OCI-LY1 (cell line): ENCODE measurements around the gene HAUS7.
"Not testable (repeated sequence)": the region's sequence is repeated elsewhere in the genome, so short reads cannot be mapped to it uniquely, and the experiment has no call there.

ENCODE experiments used
- H2AFZ ChIP-seq: fragments of 200-600 bp; sonication (generic), shearing (Covaris generic); 2 replicates; pipeline ENCODE4 v1.6.0; 2014; ENCODE audit warnings: antibody characterized with exemption, mild to moderate bottlenecking, low read length
- H3F3A ChIP-seq: fragments of 200-600 bp; sonication (generic), shearing (Covaris generic); 2 replicates; pipeline ENCODE4 v1.6.0; 2014; ENCODE audit warnings: mild to moderate bottlenecking, antibody characterized with exemption, low read length, moderate library complexity; ENCODE audit not compliant: insufficient read depth
- H3K27ac ChIP-seq: fragments of 200-600 bp; sonication (generic); 2 replicates; pipeline ENCODE4 v1.5.1; 2014; ENCODE audit warnings: low read length, mixed run types, mild to moderate bottlenecking, low read depth; ENCODE audit not compliant: poor library complexity, severe bottlenecking
- H3K27me3 ChIP-seq: fragments of 200-600 bp; sonication (generic); 2 replicates; pipeline ENCODE4 v1.6.0; 2014; ENCODE audit warnings: antibody characterized with exemption, mild to moderate bottlenecking, low read length, moderate library complexity; ENCODE audit not compliant: insufficient read depth
- H3K36me3 ChIP-seq: fragments of 200-600 bp; sonication (generic); 2 replicates; pipeline ENCODE4 v1.6.1; 2014; ENCODE audit warnings: mild to moderate bottlenecking, antibody characterized with exemption, low read length, moderate library complexity, mixed read lengths; ENCODE audit not compliant: insufficient read depth
- H3K4me1 ChIP-seq: fragments of 200-600 bp; sonication (generic); 2 replicates; pipeline ENCODE4 v1.5.1; 2014; ENCODE audit warnings: mild to moderate bottlenecking, low read length, moderate library complexity; ENCODE audit not compliant: insufficient read depth, severe bottlenecking
- H3K4me2 ChIP-seq: fragments of 200-600 bp; sonication (generic), shearing (Covaris generic); 2 replicates; pipeline ENCODE4 v1.6.1; 2014; ENCODE audit warnings: low read length
- H3K4me3 ChIP-seq: fragments of 200-600 bp; sonication (generic); 2 replicates; pipeline ENCODE4 v1.5.1; 2014; ENCODE audit warnings: low read length, low read depth, mild to moderate bottlenecking, mixed read lengths; ENCODE audit not compliant: poor library complexity, severe bottlenecking
- H3K79me2 ChIP-seq: fragments of 200-600 bp; shearing (Covaris generic); 2 replicates; pipeline ENCODE4 v1.6.1; 2016; ENCODE audit warnings: mixed run types, low read length, mixed read lengths; ENCODE audit not compliant: insufficient read depth
- H3K9ac ChIP-seq: fragments of 200-600 bp; sonication (generic), shearing (Covaris generic); 2 replicates; pipeline ENCODE4 v1.6.1; 2014; ENCODE audit warnings: mild to moderate bottlenecking, low read length, mixed read lengths
- H3K9me2 ChIP-seq: fragments of 200-600 bp; sonication (generic), shearing (Covaris generic); 2 replicates; pipeline ENCODE4 v1.6.1; 2014; ENCODE audit warnings: low read depth, mild to moderate bottlenecking, low read length, mixed read lengths
- H3K9me3 ChIP-seq: fragments of 200-600 bp; shearing (Covaris generic); 2 replicates; pipeline ENCODE4 v1.6.1; 2014; ENCODE audit warnings: low read length, mixed read lengths
- H4K20me1 ChIP-seq: fragments of 200-600 bp; sonication (generic), shearing (Covaris generic); 2 replicates; pipeline ENCODE4 v1.6.0; 2016; ENCODE audit warnings: mild to moderate bottlenecking, low read length; ENCODE audit not compliant: insufficient read depth
- CTCF ChIP-seq: fragments of 200-600 bp; sonication (generic), shearing (Covaris generic); IDR thresholded peaks from 2 replicates; pipeline ENCODE4 v1.5.1; 2017; ENCODE audit warnings: mild to moderate bottlenecking, antibody characterized with exemption, low read length, moderate library complexity, mixed read lengths
- EZH2 ChIP-seq: fragments of 200-600 bp; sonication (generic), shearing (Covaris generic); IDR thresholded peaks from 2 replicates; pipeline ENCODE4 v1.8.0; 2017; ENCODE audit warnings: borderline replicate concordance, mixed run types, mild to moderate bottlenecking, antibody characterized with exemption, low read length, moderate library complexity, mixed read lengths

HAUS7 gene

DNA sequence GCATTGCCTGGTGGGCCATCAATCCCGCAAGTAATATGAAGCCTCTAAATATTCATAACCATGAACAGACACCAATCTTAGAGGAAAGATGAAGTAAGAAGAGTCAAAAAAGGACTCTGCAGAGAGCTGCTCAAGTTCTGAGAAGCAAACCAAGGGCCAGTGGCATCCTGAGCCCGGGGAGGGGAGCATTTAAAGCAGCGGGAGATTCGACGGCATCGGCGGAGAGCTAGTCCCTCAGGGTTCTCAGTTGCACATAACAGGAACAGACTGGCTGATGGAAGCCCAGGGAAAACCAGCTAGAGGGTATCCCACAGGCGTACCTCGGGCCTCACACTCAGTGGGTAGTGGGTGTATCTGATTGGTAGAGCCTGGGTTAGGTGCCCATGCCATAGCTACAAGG is 64.4 kb downstream of the HAUS7 start:
- Histone ChIP-seq H3K9ac (no peak overlapping the region), H3K36me3 (no peaks in the 10 kb centered on the region), H3K9me2 (no peaks in the 10 kb centered on the region), H4K20me1 (no peaks in the 10 kb centered on the region), H3K27me3 (no peaks in the 10 kb centered on the region), H3F3A (no peaks in the 10 kb centered on the region), H3K9me3 (no peaks in the 10 kb centered on the region), H3K4me3 (no peak overlapping the region), H3K27ac (no peak overlapping the region), H3K4me2 (no peak overlapping the region), H3K4me1 (no peaks in the 10 kb centered on the region), H2AFZ (no peak overlapping the region), H3K79me2 (no peaks in the 10 kb centered on the region)
- TF ChIP-seq CTCF (no peak), EZH2 (no peak)

DNA sequence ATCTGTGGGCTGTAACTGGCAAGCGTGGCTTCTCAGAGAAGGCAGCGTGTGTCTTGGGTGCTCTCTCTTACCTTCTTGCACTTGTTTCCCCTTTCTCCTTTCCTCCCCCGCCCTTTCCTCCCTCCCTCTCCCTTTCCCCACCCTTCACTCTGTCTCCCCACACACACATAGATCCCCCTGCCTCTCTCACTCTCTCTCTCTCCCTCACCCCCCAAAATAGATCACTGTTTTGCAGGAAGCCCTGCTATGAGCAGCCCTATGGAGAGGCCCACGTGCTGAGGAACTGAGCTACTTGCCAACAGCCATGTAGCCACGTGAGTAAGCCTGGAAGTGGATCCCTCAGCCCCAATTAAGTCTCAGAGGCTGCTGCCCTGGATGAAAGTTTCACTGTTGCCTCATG is 65.0 kb downstream of the HAUS7 start:
- H3K36me3 ChIP-seq, result no peaks in the 10 kb centered on the region
- no peak overlapping the region for H3K4me3 ChIP-seq
- H3K4me1 ChIP-seq, result no peaks in the 10 kb centered on the region
- H3F3A ChIP-seq, result no peaks in the 10 kb centered on the region
- H3K4me2 ChIP-seq, result no peak overlapping the region
- no peaks in the 10 kb centered on the region for H3K9me2 ChIP-seq
- H4K20me1 ChIP-seq, result no peaks in the 10 kb centered on the region
- no peaks in the 10 kb centered on the region for H3K27me3 ChIP-seq
- no peaks in the 10 kb centered on the region for H3K9me3 ChIP-seq
- H3K79me2 ChIP-seq, result no peaks in the 10 kb centered on the region
- H3K9ac ChIP-seq, result no peak overlapping the region
- no peak for TF ChIP-seq CTCF
- no peak for TF ChIP-seq EZH2
- no peak overlapping the region for H3K27ac ChIP-seq
- no peak overlapping the region for H2AFZ ChIP-seq

DNA sequence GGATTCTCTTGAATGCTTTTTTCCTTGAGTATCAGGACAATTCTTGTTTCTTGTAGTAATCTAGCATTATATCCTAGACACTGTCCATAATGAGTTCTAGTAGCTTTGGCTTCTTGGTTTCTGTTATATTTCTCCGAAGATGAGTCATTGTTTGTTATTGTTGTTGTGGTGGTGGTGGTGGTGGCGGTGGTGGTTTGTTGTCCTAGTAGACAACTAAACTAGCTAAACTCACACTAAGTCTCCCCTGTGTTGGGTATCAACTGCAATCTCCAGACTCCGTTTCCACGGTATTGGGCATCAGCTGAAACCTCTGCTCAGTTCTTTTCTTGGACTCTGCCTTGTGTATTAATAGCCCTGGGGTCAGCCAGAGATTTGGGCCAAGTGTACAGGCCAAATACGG is 66.0 kb downstream of the HAUS7 start:
- not testable (repeated sequence) for H4K20me1 ChIP-seq, H2AFZ ChIP-seq, H3K79me2 ChIP-seq, H3K27me3 ChIP-seq, H3K4me2 ChIP-seq, H3K36me3 ChIP-seq, H3K9me3 ChIP-seq, H3K9ac ChIP-seq, H3K9me2 ChIP-seq, H3K4me3 ChIP-seq, H3K27ac ChIP-seq, H3K4me1 ChIP-seq, H3F3A ChIP-seq

GRCh38 chrX:153401133-153401764 is 69.1 kb downstream of the HAUS7 start, which contains the start of gene PNMA6E:
Gene PNMA6E, minus strand, starts transcription at chrX:153401350. Its CDS starts 2,501 bp downstream, at chrX:153398849.
- no peaks in the 10 kb centered on the region for H3F3A ChIP-seq
- no peaks in the 10 kb centered on the region for H3K4me1 ChIP-seq
- H3K9me3 ChIP-seq, result no peaks in the 10 kb centered on the region
- no peak within 1 kb of the TSS for H3K4me3 ChIP-seq
- H3K27me3 ChIP-seq, result no peaks in the 10 kb centered on the region
- no peak within 1 kb of the TSS for H3K9ac ChIP-seq
- H3K36me3 ChIP-seq, result no peaks in the 10 kb centered on the region
- H3K4me2 ChIP-seq, result no peak within 1 kb of the TSS
- no peaks in the 10 kb centered on the region for H3K79me2 ChIP-seq
- H3K27ac ChIP-seq, result no peak within 1 kb of the TSS
- no peak within 1 kb of the TSS for H2AFZ ChIP-seq
- no peaks in the 10 kb centered on the region for H4K20me1 ChIP-seq
- no peak for TF ChIP-seq CTCF
- TF ChIP-seq EZH2, result no peak
- H3K9me2 ChIP-seq, result no peaks in the 10 kb centered on the region
